NCI-H1930 (cell line): ENCODE data around the gene IFI27L2.

Experiments used
- DNase-seq, 2 experiments: peaks; one replicate each; lab custom pipeline; 2025; lab: John Stamatoyannopoulos, UW

Gene IFI27L2

DNA sequence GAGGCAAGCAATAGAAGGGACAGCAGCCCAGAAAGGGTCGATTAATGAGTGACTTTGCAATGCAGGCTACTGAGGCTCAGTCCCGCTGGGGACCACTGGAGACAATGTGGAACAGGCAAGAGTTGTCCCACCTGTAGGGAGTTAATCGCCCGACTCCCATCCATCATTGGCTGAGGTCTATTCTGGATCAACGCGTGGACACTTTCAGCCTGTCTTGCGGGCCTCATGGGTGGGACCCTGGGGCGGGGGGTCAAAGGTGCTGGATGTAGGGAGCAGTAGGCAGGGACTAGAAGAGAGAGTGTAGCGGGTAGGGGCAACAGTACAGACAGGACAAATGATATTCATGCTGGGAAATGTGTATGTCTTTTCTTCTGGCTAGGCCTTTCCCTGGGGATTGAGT is 6.1 kb downstream of the IFI27L2 start:
- DNase-seq, result no peak

DNA sequence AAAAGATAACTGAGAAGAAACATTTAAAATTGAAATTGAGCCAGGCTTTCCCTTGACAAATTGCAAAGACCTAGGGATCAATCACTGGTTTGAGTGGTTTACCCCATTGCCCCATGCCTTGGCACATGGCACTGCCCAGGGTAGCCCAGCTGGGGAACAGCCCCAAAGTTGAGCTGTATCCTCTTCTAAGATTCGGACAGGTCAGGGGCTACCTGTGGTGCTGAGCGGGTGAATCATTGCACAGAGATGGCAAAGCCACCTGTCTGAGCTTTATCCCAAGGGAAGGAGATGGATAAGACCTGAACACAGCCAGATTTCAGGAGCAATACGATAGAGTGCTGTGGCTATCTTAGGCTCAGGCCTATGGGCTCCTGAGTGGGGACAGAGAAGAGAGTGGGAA is 7.0 kb downstream of the IFI27L2 start:
- DNase-seq, result no peak

DNA sequence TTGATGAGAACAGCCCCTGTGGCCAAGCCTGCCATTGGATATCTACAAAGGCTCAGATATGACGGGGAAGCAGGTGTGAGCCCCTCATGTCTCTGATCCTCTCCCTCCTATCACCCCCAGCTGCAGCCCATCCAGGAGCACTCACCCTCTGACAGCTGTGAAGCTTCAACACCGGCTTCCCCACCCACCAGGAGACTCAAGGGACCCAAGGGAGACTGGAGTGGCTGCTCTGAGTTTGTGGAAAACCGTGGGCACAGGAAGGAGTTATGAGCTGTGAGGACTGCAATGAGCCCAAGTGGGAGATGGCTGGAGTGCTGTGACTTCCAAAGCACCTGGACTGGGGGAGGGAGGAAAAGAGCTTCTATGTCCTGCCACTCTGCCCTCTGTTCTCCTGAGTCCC is 7.9 kb downstream of the IFI27L2 start:
- no peak for DNase-seq

DNA sequence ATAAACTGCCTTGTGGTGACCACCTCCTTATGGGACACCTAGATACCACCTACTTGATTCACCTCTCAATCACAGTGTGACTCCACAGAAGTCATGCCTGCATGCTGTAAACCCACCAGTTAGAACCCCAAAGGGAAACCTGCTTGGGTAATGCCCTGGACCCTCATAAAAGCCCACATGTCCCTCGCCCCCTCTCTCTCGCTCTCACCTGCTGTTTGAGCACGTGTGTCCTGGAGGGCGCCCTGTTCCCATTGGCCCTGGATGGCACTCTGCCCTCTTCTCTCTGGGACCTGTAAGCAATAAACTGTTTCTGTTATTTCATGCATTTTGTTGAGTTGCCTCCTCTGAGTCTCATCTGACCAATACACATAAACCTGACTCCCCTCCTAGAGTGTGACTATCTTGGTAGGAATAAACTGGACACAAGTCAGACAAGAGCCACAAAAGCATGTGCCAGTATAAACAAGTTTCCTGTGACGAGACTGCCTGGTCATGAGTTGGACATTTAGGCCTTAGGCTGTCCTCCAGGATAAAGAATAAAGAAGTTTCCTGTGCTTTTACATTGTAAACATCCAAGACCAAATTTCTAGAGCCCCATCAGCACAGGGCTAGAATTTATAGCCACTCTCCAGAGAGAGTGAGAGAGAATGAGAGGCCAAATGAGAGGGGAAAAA is 8.6 kb downstream of the IFI27L2 start:
- no peak for DNase-seq

DNA sequence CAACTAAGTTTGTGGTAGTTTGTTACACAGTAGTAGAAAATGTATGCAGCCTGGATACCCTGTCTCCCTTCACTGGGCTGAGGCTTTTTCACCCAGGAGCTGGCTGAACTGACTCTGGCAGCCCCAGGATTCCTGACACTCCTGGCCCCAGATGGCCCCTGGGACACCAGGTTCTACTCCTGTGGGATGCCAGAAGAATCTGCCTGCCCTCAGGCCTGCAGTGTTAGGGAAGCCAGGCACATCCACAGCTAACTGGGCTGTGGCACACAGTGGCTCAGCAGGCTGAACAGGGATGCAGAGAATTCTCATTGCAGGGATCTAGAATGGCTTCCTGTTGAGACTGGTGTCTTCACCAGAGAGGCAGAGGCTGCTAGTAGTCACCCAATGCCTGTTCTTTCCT is 10.3 kb downstream of the IFI27L2 start:
- no peak for DNase-seq

DNA sequence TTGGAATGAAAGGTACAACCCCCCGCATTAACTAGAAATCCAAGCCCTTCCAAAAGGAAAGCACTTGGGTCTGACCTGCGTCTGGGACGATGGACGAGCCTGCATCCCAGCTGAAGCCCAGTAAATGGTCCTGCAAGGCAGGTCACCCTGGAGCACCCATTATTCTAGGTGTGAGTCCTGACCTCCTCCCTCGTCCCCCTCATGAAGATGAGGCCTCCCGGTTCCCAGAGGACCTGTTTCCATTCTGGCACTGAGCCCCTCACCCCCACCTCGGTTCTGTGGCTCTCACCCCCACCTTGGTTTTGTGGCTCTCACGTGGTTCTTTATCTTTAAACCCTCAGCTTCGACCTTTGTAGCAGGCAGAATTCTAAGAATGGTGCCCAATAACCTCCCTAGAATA is 11.5 kb downstream of the IFI27L2 start:
- DNase-seq, result no peak

DNA sequence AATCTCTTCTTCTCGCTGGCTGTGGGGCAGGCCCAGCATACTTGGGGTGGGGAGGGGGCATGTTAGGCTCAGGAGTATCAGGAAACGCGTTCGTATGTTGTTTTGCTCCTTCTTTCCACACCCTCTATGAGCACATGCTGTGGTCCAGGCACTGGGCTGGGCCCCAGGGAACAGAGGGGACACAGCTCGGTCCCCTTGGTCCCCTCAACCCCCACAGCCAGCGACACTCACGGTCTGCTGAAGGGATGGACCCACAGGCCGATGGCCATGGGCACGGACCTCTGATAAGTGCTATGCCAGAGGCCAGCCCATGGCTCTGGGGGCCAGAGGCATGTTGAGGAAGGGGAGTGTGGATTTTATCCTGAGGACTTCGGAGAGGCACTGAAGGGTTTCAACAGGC is 12.7 kb downstream of the IFI27L2 start:
- DNase-seq, result no peak

DNA sequence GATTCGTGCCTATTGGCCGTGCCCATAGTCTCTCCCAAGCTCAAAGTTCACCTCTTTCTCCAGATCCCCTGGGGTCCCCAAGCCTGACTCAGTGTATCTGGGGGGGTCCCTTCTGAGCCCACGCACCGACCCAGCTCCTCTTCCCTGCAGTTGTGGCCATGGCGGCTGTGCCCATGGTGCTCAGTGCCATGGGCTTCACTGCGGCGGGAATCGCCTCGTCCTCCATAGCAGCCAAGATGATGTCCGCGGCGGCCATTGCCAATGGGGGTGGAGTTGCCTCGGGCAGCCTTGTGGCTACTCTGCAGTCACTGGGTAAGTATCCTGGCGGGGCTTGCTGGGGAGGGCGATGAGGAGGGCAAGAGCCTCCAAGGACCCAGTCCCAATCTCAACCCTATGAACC is 13.8 kb downstream of the IFI27L2 start:
- no peak for DNase-seq

DNA sequence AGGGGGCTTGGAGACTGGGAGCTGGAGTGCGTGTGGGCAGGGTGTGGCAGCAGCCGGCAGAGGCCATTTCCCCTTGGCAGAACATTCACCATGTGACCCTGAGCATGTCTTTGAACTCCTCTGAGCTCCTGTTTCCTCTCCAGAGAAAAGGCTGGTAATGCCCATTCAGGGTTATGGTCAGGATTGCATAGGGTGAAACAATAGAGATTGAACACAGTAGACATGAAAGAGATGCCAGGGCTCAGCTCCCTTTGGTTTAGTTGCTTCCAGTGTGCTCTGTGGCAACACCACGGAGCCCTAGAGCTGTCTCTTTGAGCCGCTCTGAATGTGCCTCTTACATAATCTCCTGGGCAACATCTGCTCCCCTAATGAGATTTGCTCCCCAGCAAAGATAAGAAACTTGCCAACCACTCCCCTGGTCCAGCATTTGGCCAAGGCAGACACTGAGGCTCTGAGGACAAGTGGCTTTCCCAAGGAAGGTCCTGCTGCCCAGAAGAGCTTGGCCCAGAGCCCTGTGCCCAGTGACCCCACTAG is 14.3 kb downstream of the IFI27L2 start:
- DNase-seq, result no peak

DNA sequence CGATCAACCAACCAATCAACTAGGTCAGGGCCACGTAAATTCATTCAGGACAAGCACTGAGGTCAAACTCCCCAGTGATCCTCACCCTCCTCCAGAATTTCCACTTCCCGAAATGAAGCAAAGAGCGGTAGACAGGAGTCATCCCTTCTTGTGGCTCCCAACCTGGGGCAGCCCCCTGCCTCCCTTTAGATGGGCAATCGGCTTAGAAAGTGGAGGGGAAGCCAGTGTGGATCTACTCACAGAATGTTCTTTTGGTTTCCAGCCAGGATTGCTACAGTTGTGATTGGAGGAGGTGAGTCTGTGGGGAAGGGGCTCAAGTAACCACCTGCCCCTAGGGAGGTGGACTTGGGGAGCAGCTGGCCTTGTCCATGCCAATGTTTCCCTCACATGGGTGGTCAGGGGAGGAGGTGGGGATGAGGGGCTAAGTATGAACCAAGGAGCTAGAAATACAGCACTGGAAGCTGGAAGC is 14.8 kb downstream of the IFI27L2 start:
- no peak for DNase-seq

DNA sequence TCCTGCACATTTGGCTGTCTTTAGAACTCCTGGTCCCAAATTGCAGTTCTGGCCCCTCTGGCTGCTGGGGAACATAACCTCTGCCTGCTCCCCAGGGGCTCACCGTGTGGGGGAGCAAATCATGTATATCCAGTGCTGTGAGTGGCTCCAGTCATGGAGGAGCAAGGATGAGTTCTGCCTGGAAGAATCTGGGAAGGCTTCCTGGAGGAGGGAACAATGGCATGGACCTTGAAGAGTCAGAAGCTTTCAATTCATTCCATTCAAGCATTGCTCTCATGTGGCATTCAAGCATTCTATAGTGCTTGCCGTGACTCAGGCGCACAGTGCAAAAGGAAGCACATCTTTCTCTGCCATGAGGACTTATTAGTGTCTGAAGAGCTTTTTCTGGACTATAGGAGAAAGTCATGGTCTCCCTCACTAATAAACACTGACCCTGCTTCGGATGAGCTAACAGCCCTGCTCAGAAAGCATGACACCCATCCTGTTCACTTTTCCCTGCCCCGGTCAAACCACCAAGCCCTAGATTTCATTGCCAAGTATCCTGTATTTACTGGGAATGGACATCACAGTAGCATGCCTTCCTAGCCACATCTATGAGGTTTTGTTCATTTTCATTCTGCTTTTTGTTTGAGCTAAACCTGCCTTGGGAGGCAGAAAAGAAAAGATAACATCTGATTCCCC is 15.4 kb downstream of the IFI27L2 start:
- DNase-seq, result no peak

DNA sequence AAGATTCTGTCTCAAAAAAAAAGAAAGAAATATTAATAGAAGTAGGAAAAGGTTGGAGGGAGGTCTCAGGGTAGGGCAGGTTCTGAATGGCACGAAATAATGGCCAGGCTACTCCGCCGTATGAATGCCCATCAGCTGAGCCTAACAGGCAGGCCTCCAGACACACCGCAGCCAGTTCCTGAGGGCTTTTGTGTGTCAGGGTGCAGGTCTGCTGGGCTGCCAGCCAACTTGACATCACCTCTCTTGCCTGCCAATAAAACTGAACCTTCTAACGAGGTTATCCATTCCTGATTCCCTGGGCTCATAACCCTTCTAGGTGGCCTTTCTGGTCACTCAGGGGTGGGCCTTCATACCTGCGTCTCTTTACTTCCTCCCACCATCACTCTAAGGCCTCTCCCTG is 15.9 kb downstream of the IFI27L2 start:
- DNase-seq, result no peak

DNA sequence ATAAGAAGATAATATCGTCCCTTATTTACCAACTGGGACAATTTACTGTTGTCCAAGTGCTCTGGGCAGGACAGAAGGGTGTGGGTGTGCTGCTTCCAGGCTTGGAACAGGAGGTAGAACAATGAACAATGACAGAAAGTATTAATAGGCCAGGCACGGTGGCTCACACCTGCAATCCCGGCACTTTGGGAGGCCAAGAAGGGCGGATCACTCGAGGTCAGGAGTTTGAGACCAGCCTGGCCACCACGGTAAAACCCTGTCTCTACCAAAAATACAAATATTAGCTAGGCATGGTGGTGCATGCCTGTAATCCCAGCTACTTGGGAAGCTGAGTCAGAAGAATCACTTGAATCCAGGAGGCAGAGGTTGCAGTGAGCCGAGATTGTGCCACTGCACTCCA is 16.3 kb downstream of the IFI27L2 start:
- DNase-seq, result no peak

DNA sequence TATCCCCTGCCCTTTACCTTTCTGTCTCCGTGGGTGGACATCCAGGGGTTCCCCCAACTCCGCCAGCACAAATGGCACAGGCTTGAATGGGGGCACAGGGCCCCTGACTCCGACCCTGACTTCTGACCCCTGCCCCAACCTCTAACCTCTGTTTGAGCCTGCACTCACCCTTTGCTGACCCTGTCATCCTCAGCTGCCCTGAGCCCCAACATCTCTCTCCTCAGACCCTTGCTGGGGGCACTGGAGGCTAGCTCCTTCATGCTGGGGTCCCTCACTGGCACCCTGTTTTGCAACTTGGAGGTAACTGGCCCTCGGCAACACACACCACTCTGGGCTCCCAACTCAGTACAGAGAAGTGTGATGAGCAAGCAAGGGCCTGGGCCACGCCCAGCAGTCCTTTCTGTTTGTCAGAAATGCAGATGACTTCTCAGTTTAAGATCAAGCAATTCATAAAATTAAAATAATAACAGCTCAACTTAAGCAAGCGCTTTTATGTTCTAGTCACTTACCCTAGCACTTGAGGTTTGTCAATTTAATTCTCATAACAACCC is 16.8 kb downstream of the IFI27L2 start:
- no peak for DNase-seq

DNA sequence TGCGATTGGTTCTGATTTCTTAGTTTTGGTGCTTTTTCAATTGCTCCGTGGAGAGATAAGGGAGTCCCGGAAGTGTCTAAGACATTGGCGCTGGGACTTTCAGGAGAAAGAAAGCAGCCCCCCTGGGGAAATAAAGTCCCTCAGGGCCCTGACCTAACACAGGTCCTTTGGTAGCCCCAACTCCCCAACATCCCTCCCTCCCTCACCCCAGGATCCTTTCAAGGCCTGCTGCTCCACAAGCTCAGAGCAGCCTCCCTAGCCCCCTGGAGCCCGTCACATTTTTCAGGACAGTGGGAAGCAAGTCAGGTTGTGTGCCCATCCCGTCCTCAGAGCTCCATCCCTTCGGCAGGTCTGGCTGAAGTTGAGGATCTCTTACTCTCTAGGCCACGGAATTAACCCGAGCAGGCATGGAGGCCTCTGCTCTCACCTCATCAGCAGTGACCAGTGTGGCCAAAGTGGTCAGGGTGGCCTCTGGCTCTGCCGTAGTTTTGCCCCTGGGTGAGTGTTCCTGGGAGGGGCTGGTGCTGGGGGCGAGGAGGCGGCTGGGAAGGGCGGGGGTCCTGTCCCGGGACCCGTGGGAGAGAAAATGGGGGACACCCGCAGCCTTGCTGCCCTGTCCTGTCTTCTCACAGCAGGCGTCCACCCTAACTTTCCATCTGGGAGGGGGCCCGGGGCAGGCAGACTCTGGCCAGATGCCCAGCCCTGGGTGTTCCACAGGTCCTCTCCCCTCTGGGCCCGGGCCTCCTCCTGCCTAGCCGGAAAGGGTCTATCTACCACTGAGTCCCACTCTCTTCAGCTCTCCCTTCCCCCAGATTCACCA is 17.9 kb downstream of the IFI27L2 start:
- no peak for DNase-seq

DNA sequence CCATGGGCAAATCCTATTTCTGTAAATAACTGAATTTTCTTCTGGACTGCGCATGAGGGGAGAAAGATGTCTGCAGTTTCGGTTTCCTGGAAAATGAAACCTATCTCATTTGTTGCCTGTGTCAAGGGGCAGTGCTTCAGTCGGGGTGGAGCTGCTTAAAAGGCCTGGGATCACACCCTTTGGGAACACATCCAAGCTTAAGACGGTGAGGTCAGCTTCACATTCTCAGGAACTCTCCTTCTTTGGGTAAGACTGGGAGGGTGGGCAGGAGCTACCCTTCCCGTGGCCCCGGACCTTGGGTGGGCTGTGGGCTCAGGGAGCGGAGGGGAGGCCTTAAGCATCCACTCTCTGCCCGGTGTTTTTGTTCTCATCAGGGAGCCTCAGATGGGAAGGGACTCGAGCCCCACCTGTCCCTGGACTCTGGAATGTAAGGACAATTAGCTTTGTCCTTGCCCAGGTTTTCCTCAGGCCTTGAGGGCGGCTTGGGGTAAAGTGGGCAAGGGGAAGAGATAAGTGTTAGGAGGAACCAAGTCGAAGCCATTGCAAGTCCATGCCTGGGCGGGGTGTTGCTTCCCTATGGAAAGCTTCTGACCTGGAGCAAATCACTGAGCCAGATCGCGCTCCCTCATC is 18.7 kb downstream of the IFI27L2 start, which contains the start of gene IFI27:
Gene IFI27 (plus strand): TSS at position 185 of the 630 bp plus-strand sequence.
- DNase-seq, result no peak

DNA sequence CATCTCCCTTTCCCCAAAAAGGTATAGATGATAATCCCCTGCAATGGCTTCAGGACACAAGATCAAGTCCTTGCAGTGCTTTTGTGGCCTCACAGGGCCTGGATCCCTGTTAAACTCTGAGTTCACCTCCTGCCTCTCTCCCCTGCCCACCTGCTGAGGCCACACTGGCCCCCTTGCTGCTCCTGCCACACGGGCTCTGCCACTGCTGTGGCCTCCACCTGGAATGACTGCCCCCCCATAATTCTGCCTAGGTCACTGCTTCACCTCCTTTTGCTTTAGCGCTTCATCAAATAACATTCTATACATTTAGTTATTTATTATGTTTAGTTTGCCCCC is 19.5 kb downstream of the IFI27L2 start:
- DNase-seq, result no peak

DNA sequence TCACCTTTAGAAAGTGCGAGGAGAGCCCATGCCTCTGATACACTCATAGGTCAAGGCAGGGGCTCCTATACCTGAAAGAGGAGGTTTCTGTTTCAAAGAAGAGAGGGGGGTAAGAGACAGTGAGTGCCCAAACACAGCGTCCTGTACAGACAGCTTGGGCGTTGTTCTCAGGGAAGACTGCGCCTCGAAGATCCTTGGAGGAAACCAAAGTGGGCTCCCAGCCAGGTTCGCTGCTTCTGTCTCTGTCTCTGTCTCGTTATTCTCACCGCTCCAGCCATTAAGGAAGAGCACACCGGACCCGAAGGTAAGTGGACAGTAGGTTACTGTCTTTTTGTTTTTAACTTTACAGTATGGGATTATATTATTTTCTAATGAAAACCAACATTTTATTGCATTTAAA is 24.7 kb downstream of the IFI27L2 start:
- no peak for DNase-seq

DNA sequence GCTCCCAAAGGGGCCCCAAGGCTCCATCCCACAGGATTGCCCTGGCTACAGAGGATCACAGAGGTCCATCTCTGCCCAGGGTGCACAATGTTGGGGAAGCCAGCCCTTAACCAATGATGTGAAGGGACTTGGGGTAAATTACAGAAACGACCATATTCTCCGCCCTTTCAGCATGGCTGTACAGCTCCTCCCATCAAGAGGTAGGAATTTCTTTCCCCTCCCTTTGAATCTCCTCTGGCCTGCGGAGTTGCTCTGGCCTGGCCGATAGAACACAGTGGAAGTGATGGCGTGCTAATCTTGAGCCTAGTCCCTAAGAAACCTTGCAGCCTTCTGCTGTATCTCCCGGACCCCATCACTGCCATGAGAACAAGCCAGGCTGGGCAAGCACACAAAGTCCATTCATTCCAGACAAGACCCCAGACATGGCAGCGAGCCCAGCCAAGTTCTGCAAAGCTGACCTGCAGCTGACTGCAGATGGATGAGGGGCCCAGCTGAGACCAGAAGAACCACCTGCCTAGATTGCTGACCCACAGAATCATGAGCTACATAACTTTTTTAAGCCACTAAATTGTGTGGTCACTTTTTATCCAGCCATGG is 25.8 kb downstream of the IFI27L2 start:
- no peak for DNase-seq

DNA sequence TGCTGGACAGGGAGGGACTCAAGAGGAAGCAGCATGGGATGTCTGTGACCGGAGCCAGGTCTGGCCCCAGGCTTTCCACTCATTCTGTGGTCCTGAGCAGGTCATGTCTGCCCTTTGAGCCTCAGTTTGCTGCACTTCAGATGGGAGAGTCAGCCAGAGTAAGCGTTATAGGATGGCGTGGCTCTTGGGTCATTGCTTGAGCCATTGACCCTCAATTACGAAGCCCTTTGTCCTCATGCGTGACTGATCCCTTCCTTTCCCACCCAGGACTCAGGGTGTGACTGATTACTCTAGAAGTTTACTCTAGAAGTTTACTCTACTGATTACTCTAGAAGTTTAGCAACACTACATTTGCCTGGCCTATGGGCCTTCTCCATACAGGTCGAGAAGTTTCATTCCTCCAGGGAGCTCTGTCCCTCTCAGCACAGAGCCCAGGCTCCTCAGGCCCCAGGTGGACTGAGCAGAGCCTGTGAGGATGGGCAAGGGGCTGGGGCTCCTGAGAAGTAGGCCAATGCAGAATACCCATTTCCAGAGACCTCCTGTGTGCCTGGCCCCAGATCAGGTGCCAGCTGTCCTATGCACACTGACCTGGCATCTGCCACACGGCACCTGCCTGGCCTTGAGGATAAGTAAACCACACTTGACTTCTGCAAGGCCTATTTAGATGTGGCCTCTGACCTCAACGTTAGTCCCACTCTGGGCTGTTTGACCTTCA is 26.5 kb downstream of the IFI27L2 start:
- no peak for DNase-seq

DNA sequence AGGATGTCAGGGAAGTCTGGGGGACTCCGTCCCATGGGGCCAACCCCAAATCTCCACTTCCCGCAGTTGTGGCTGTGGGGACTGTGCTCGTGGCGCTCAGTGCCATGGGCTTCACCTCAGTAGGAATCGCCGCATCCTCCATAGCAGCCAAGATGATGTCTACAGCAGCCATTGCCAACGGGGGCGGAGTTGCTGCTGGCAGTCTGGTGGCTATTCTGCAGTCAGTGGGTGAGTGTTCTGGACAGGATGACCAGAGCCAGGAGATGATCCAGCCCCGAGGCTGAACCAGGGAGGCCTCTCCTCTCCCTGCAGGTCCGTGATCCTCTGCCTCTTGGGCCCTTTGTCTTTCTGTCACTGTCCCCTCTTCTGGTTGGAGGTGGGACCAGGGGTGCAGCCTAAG is 27.7 kb downstream of the IFI27L2 start:
- no peak for DNase-seq
